HG03066 (cell line): ENCODE results near the gene PAPPA2.

Source experiments
- ATAC-seq: cut with Tn5 transposase; IDR thresholded peaks from one replicate; pipeline ENCODE4 v1.9.1; 2021; ENCODE audit warnings: low read depth; ENCODE audit not compliant: unreplicated experiment

The PAPPA2 gene

DNA sequence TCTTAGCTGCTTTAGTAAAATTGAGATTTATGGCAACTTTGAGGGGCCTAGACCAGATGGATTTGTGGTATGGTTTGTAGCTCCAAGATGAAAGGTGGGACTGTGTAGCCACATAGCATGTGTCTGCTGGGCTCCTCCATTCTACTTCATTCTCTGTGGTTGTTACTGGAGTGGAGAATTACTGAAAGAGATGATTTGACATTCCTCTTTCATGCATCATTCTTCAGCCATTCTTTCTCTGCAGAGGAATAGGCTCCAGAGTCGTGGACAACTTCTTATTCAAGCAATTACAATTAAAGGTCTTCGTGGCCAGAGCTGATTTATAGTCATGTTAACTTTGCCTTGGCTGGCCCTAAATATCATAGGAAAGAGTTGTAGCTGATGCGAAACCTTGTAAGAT is 328.9 kb downstream of the PAPPA2 start:
- no peak for ATAC-seq

DNA sequence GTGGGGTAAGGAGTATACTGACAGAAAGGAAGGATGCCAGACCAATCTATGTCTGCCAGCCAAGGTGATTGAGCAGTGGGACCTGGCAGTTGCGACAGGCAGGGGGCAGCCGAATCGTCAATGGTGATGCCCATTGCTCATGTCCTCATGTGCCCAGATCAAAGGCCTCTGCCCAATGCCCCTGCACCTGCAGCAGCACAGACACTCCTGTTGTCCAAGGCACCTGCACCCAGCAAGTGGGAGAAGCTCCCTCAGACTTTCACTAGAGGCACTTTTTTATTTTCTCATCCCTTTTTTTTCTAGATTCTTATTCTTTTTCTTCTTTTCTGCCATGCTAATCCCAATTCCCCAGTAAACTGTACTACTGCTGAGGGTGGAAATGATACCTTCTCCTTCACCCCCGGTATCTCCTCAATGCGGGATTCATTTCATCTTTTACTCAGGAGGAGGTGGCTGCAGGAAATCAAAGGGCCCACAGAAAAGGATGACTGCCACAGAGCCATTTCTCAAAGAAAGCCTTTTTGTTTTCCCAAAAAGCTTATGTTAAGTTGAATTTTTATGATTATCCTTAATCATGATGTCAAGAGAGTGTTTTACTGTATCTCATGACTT is 332.0 kb downstream of the PAPPA2 start:
- no peak for ATAC-seq

DNA sequence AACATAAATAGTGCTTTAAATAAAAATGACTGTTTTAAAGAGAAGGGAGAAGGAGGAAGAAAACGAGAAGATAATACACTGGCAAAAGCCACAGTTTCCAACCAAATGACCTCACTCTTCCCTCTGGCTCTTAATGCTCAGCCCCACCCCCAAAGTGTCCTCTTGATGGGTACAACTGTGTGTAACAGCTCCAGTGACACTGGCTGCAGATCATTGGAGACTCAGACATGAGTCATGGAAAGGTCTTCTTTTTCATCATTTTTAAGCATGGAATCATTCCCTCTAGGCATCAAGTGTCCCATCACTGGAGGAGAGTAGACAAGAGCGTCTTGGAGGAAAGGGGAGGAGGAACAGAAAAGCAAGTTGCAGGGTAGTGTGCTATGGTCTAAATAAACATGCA is 333.0 kb downstream of the PAPPA2 start:
- no peak for ATAC-seq

DNA sequence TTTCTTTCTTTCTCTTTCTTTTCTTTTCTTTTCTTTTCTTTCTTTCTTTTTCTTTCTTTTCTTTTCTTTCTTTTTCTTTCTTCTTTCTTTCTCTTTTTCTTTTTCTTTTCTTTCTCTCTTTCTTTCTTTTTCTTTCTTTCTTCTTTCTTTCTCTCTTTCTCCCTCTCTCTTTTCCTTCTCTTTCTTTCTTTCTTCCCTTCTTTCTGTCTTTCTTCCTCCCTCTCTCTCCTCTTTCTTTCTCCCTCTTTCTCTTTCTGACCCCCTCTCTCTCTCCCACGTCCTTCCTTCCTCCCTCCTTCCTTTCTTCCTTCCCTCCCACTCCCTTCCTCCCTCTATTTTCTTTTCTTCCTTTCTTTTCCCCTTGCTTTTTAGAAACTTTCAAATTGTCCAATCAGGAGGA is 333.6 kb downstream of the PAPPA2 start:
- ATAC-seq, result no peak

DNA sequence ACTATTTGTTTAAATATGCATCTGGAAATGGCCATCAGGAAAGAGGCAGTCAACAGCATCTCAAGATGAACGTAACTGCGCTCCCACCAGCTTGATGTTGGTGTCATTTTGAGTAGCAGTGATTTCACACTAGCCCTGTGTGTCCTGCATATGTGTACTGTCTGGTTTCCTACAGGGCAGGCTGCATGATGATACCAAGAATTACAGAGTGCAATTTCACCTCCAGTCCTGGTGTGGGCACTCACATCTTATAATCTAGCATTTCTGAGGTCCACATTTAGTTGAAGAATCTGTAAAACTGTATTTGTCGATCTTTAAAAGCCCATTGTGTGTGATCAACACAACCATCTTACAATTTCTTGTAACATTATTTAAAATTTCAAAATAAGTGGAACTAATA is 336.4 kb downstream of the PAPPA2 start:
- no peak for ATAC-seq

DNA sequence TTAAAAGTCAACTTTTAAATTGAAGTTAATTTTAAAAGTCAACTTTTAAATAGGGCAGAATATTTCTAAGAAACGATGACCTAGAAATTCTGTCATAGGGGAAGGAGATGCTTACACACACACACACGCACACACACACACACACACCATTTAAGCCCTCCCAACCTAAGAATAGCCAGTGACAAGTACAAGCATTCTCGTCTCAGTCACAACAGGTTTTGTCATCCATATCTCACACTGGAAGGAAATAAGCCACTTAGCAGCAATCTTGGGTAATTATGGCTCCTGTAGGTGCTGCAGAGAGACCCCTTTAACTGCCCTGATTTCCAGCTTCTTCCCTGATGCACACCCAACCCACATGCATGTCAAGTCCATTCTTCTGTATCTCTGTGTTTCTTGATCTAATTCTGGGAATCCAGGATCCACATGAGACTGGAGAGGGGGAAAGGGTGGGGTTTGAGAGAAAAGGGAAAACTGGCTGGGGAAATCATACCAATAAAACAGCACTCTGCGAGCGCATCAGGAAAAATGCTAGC is 338.1 kb downstream of the PAPPA2 start:
- ATAC-seq, result no peak

DNA sequence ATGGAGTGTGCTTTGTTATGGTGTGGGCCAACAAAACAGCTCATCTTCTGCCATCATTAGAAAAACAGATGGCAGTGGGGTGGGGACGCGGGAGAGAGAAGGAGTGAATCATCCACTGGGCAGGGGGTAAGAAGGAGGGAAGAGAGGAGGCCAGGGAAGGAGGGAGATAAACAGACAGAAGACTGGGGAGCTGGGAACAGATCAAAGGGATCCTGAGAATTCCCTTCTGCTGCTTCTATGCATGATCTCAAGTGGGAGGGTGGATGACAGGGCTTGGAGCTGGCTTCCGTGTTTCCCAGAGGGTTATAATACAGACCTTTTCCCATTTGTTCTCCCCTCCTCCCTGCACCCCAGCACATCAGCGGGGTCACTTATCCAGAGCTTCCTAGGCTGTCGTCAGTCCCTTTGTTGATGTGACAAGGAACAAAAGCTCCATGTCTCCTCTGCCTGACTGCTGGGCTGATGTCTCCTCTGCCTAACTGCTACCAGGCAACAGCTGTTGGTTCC is 338.6 kb downstream of the PAPPA2 start:
- ATAC-seq, result no peak

DNA sequence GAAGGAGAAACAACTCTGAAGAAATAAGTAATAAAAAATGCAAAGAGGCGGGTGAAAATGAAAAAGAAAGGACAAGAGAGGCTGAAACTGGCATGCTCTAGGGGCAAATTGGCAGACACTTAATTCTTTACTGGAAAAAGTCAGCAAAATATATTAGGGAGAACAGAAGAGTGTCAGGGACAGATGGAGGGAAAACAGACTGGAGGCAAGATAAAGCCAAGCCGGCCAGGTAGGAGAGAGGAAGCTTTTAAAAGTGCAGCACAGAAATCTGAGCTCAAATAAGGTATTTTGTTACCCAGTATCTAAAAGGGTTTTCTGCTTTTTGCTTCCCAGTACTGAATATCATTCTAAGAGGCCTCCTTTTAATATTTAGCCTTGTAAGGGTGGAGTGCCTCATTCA is 339.3 kb downstream of the PAPPA2 start:
- no peak for ATAC-seq

DNA sequence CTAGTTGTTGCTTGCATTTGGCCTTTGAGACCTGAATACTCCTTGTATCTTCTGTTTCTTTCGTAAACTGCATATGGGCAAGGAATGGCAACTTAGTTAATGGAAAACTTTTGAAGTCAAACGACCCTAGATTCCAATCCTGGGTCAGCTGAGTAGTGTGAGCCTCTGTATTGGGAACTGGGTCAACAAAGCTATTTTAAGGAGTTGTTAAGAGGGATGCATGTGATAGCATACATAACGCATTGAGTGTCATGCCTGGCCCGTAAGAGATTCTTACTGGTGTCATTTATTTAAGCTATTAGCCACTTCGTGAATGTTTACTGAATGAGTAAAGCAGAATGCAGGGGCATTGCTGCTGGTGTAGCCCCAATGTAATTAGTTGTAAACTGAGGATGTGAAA is 340.1 kb downstream of the PAPPA2 start:
- ATAC-seq, result no peak

DNA sequence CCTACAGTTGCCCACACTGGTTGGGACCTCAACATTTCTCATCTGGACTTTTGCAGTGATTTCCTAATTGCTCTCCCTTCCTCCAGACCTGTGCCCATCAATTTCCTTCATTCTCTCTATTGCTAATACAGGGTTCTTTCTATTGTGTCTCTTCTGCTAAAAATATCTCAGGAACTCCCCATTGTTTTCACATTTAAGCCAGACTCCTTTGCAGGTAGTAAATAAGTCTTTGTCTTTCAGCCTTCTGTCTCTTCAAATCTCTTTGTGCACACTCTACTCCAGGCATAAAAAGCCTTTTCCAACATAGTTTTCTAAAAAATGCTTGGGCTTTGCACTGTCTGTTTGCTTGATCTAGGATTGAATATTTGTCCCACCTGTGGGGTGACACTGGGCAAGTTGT is 340.6 kb downstream of the PAPPA2 start:
- no peak for ATAC-seq

DNA sequence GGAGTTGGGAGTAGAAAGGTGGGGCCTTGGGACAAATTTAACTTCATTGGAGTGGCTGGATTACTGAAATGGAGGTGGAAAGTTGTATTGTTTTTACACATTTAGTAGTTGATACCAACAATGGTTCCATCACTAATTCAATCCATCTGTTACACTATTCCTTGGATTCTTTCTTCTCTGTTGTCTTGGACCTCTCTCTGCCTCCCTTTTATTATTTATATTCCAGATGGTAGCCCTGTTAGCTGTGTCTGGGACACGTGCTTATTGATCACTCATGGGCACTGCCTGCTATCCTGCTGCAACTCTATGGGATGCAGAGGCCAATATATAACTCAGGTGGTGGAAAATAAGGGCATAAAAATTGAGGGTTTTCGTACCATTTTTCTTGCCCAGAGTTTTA is 346.3 kb downstream of the PAPPA2 start:
- no peak for ATAC-seq

DNA sequence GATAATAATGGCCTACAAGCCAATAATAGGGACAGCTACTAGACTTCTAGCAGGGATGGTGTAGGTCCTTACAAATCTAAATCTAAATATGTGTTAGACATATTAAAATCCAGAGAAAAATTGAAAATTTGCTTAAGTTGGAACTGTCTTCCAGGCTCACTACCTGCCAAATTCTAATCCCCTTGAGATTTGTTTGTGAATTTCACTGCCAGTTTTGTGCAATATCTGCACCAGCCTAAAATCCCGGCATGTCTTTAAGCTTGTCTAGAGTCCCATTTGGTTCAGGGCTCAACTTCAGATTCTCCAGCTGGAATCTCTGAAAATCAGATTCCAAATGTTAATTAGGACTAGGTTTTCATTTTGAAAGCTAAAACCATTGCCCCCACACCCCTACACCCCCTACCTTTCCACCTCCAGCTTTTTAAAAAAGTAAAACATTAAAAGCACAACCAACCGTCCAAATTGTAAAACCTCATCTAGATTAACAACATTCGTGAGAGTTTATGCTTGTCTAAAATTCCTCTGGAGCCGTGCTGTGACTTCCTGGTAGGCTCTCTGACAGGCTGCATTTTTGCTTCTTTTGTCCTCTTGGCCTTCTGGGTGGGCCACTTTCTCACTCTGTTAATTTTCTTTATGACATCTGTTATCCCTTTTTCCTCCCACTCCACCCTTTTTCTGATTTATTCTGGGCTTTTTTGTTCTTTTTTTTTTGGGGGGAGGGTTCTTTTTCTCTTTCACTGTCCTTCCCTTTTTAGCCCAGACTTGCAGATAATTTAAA is 348.7 kb downstream of the PAPPA2 start:
- no peak for ATAC-seq

DNA sequence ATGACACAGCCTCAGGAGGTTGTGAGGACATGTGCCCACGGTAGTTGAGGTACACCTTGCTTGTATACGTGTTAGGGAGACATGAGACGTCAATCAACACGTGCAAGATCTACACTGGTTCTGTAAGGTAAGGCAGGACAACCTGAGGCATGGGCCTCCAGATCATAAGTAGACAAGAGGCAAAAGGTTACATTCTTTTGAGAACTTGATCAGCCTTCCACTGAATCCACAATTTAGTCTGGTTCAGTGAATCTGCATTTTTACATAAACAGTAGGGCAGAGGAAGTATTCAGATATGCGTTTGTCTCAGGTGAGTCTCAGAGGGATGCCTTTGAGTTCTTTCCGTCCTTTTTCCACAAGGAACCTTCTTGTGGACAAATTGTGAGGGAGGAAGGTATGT is 352.6 kb downstream of the PAPPA2 start:
- no peak for ATAC-seq

DNA sequence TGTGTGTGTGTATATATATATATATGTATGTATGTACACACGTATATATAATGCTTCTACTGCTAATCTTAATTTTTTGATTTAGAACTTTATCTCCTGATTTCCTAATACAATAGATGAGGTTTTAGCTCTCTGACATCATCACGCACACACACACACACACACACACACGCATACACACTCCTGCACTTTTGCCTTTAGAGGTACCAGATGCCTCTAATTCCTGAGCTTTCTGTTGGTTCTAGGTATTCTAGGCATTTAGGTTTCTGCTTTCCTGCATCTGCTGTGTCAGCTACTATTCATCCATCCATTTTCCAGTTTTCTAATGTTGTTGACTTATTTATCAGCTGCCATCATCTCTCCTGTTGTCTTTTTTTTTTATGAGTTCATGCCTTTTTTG is 353.3 kb downstream of the PAPPA2 start:
- no peak for ATAC-seq

DNA sequence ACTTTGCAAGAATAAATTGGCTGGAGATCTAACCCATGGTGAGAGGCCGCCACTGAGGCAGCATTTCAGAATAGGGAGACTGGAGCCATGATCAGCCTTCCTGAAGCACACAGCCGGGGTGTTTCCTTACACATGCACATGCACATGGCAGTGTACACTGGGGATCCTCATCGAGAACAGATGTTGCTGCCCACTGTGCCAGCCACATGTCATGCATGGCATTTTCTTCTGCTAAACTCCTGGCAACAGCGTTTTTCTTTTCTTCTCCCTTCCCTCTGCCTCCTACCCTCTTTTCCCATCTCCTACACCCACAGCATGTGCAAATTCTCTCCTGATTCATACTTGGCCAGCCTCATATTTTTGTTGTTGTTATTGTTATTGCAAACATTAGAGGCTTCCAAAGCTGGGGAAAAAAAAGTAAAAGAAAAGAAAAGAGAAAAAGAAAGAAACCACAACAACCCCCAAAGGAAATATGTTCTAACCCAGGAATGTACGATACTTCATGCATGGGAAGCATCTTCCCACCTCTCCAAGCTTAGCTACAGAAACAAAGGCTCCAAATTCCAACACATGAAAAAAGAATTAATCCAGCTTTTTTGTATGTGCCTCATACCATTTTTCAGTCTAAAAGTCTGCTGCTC is 357.5 kb downstream of the PAPPA2 start:
- no peak for ATAC-seq

DNA sequence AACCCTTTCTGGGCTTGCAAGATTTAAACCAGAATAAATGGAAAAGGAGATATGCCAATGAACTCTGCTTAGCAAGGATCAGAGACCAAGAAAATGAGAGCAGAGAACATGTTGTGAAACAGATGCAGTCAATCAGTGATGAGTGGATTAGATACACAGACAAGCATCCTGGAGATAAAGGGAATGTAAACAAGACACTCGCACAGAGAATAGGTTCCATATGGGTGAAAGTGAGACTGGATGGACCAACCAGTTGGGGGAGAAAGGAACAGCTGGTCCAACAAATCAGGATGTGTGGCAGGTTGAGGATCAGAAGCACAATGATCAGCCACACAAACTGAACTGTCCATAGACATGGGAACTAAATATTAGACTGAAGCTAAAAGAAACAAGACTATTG is 363.3 kb downstream of the PAPPA2 start:
- ATAC-seq, result no peak

DNA sequence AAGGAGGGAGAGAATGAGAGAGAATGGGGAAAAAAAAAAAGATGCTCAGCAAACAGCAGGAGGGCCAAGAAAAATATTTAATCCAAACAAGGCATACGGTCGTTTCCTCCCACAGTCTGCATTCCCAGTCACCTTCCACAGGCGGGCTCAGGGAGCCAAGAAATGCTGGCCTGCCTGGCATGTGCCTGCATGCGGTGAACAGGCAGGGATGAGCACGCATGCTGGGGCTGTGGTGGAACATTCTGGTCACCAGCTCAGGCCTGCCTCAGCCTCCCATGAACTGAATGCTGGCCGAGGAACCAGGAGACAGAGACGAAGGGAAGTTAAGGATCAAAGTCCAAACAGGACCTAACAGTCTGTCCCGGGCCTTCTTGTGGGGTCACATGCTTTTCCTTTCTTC is 366.3 kb downstream of the PAPPA2 start:
- ATAC-seq, result no peak

DNA sequence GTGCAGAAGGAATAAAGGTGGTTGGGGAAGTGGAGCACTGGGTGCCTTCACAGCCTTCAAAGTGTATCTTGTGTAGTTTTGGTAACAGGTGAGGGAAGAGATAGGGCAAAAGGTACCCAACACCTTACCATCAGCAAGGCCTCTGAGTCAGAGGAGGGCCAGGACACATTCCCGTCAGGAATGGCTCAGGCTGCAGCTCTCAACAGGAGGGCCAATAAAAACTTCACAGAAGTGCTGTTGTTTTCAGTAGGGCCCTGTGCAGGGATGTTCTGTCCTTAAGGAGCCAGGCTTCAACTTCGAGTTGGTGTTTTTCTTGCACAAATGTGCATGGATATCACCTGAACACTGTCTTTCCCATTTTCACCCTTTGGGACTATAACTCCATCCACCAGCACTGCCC is 368.2 kb downstream of the PAPPA2 start:
- ATAC-seq, result no peak

DNA sequence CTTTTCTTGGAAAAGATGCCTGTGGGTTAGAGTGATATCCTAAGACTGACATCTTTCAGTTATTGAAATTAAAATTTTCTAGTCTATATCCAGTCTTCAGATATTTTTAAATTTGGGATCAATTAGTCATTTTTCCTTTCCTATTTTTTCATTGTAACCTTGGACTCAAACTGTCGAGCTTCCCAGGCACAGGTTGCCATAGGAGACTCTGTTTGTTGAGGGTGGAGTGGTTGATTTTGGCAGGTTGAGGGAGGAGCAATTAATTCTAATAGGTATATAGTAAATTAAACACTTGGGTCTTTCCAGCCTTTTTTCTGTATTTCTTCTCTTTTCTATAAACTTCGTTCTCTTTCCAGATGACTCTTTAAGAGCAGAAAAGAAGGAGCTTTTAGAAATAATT is 374.7 kb downstream of the PAPPA2 start:
- ATAC-seq, result no peak

DNA sequence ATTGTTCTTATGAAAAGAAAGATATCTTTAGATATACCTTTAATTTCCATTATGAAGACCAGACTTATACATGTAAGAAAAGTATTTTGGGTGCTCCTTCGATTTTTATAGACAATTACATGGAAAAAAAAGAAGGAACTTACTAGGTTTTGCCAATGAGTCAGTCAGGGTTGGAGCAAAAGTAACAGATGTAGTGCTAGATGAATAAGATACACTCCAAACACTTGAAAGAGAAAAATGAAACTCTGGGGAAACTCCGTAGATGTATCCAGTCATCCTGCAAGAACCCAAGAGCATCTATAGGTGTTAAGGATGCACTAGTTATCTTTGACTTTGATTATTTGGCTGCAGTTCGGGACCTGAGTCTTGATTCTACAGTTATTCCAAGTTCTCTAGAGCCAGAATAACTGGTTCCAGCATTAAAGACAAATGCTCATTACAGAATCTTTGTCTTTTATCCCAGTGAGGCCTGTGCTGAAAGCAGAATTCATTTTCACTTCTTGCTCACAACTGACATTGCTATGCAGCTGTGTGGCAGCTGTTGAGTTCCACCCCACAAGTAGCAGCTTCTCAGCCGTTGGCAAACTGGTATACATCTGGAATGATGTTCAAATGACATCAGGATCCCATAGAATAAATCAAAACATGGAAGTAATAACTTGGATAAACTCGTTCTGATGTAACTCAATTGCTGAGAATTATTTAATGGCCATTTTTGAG is 375.5 kb downstream of the PAPPA2 start:
- ATAC-seq, result no peak

DNA sequence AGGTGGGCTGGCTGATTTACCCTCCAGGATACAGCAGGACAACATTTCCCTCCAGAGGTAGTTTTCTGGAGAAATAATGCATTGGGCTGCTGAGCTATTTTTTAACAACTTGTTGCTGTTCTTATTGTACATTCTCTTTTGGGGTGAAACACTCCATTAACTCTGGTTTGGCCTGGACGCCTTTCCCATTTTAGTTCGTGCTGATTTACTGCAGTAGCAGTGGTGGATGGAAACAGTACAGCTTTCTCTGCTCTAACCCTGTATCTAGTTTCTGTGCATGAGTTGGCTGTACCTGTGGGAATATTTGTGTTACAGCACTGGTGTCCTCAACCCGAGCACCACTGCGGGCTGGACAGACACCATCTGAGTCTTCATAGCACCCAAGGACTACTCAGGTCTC is 376.2 kb downstream of the PAPPA2 start:
- ATAC-seq, result no peak
